H1 (cell line): ENCODE measurements around the gene PPP1R3E. TPM values are rescaled to one million over a fixed set of nuclear protein-coding genes. Genes with fewer than 3 reads are reported as not detected.

Experiments used
- ASH2L ChIP-seq: fragments of 200-600, 300-600 bp; sonication (generic); IDR thresholded peaks from one replicate; pipeline ENCODE4 v1.7.1; 2017; ENCODE audit warnings: low read length
- BACH1 ChIP-seq: IDR thresholded peaks from 2 replicates; pipeline ENCODE4 v1.6.1; 2012; ENCODE audit warnings: low read length, improper control_type of control experiment
- HDAC6 ChIP-seq: IDR thresholded peaks from one replicate; pipeline ENCODE4 v1.7.1; 2012; ENCODE audit warnings: low read depth, mild to moderate bottlenecking, inconsistent platforms, low read length, moderate library complexity
- KDM5A ChIP-seq: fragments of 200-600 bp; IDR thresholded peaks from 2 replicates; pipeline ENCODE4 v1.7.1; 2012; ENCODE audit warnings: mild to moderate bottlenecking, low read length, inconsistent platforms, mixed read lengths
- RXRA ChIP-seq: IDR thresholded peaks from 2 replicates; pipeline ENCODE4 v1.6.1; 2011; ENCODE audit warnings: low read depth, mild to moderate bottlenecking, low read length, moderate library complexity; ENCODE audit not compliant: insufficient read depth
- TAF1 ChIP-seq: IDR thresholded peaks from 2 replicates; pipeline ENCODE4 v1.6.1; 2011; ENCODE audit warnings: mild to moderate bottlenecking, low read depth, low read length
- polyA plus RNA-seq, 7 experiments: library from polyadenylated mRNA; depleted of rRNA in 3 of 7; stranded (reverse) in 5 of 7; unstranded in 2 of 7; fragments of >200 nt in 5 of 7; fragments of 200-250 nt in 2 of 7; gene quantifications; 1 replicate in 5 of 7; 2 replicates in 1 of 7; 4 replicates in 1 of 7; pipeline versions ENCODE4 v1.2.1 to v1.2.3, GENCODE V29; 2011 to 2013; ENCODE audit warnings: missing spikeins in 2 of 7, mixed read lengths in 2 of 7
- total RNA-seq: library from RNA; stranded (reverse); fragmentation: NEBNext Ultra II Directional; extraction: Animal tissue kit (Norgen Biotek cat#: 25700); gene quantifications from 2 replicates; pipeline ENCODE4 v1.2.1, GENCODE V29; 2021

PPP1R3E gene
- total and polyA plus RNA-seq, 2 of the 8 experiments (the other 6 are each of a cell fraction or from before 2014, with no cell fraction given), result 4.4 to 4.7 TPM

DNA sequence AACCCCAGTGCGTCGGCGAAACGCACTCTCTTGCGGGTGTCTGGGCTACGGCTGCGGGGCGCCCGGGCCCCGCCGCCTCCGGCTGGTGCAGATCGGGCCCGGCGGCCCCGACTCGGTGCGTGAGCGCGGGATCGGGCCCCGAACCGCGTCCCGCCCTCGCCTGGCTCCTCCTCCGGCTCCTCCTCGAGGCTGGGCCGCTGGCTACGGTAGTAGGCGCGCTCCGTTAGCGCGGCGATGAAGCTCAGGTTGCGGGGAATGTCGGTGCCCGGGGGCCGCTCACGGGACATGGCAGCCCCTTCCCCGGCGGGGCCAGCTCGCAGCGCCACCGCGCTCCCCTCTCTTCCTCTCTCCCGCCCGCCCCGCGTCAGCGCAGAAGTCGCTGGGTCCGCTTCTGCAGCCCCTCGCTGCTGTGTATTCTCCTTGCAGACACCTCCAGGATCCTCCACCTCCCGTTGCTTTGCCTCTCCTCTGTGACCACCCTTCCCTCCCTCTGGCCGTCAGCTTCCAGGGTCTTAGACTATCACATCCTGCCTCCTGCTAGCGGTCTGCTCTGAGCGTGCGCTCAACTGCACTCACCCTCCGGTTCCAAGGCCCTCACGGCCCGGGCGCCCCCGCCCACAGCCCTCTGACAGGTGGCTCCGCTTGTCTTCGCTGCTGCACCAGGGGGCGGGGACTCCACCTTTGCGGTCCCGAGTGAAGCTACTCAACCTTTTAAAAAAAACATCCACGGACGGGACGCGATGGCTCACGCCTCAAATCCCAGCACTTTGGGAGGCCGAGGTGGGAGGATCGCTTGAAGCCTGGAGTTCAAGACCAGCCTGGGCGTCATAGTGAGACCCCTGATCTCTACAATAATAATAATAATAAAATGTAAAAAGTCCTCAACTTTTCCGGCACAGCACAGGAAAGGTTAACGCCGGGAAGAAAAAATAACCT lies at the start of gene PPP1R3E (continued):
- TF ChIP-seq KDM5A (no peak), HDAC6 (no peak), BACH1 (no peak), ASH2L (peak; percentile 28), RXRA (no peak), TAF1 (no peak)
